ENCODE results near the gene NUP58. TPM values are rescaled to one million over a fixed set of nuclear protein-coding genes. Genes with fewer than 3 reads are reported as not detected.
A peak's percentile ranks its signal among the peaks of the same experiment; 100 is the strongest.

NUP58 gene
- total RNA-seq, 1 donor from 2014 or later: 133 TPM

- no peak for FAIRE-seq
- Histone ChIP-seq H3K27me3 (ENCODE audit: control insufficient read depth, insufficient read depth, low read length) (no peaks in the 10 kb centered on the region), H3K36me3 (ENCODE audit: control insufficient read depth, insufficient read depth, low read length) (peaks cover 3% of the 10 kb centered on the region), H3K4me3 (ENCODE audit: low read depth, low read length) (no peak overlapping the region)
- no peak for TF ChIP-seq CTCF (IDR thresholded peaks at IDR 0.05; ENCODE audit: insufficient read depth, low read length, severe bottlenecking)
- no peak for DNase-seq (ENCODE audit: low read depth)
These were observed 34.7 kb upstream of the NUP58 start for GRCh38 chr13:25266706-25267105.

GRCh38 chr13:25267715-25268114 is 33.7 kb upstream of the NUP58 start:
- peak; percentile 7 for TF ChIP-seq CTCF (IDR thresholded peaks at IDR 0.05; ENCODE audit: insufficient read depth, low read length, severe bottlenecking)
- Histone ChIP-seq H3K36me3 (ENCODE audit: control insufficient read depth, insufficient read depth, low read length) (peaks cover 2% of the 10 kb centered on the region), H3K27me3 (ENCODE audit: control insufficient read depth, insufficient read depth, low read length) (no peaks in the 10 kb centered on the region), H3K4me3 (ENCODE audit: low read depth, low read length) (no peak overlapping the region)
- FAIRE-seq: no peak
- DNase-seq (ENCODE audit: low read depth): no peak

GRCh38 chr13:25268561-25268960 is 32.9 kb upstream of the NUP58 start:
- H3K4me3 ChIP-seq (ENCODE audit: low read depth, low read length): no peak overlapping the region
- no peak for TF ChIP-seq CTCF (IDR thresholded peaks at IDR 0.05; ENCODE audit: insufficient read depth, low read length, severe bottlenecking)
- no peak for FAIRE-seq
- H3K27me3 ChIP-seq (ENCODE audit: control insufficient read depth, insufficient read depth, low read length): no peaks in the 10 kb centered on the region
- DNase-seq (ENCODE audit: low read depth): no peak
- peaks cover 2% of the 10 kb centered on the region for H3K36me3 ChIP-seq (ENCODE audit: control insufficient read depth, insufficient read depth, low read length)

- no peak overlapping the region for H3K4me3 ChIP-seq (ENCODE audit: low read depth, low read length)
- no peaks in the 10 kb centered on the region for H3K27me3 ChIP-seq (ENCODE audit: control insufficient read depth, insufficient read depth, low read length)
- H3K36me3 ChIP-seq (ENCODE audit: control insufficient read depth, insufficient read depth, low read length): no peaks in the 10 kb centered on the region
- FAIRE-seq (no peak), DNase-seq (ENCODE audit: low read depth) (peak; percentile 83)
- TF ChIP-seq CTCF (IDR thresholded peaks at IDR 0.05; ENCODE audit: insufficient read depth, low read length, severe bottlenecking): no peak
These were observed 24.7 kb upstream of the NUP58 start for GRCh38 chr13:25276748-25277147.

GRCh38 chr13:25280396-25280795 is 21.0 kb upstream of the NUP58 start:
- Histone ChIP-seq H3K4me3 (ENCODE audit: low read depth, low read length) (no peak overlapping the region), H3K36me3 (ENCODE audit: control insufficient read depth, insufficient read depth, low read length) (no peaks in the 10 kb centered on the region), H3K27me3 (ENCODE audit: control insufficient read depth, insufficient read depth, low read length) (no peaks in the 10 kb centered on the region)
- DNase-seq (ENCODE audit: low read depth) (no peak), FAIRE-seq (no peak)
- TF ChIP-seq CTCF (IDR thresholded peaks at IDR 0.05; ENCODE audit: insufficient read depth, low read length, severe bottlenecking): no peak

GRCh38 chr13:25281193-25281934 is 20.1 kb upstream of the NUP58 start:
- TF ChIP-seq CTCF (IDR thresholded peaks at IDR 0.05; ENCODE audit: insufficient read depth, low read length, severe bottlenecking): no peak
- H3K27me3 ChIP-seq (ENCODE audit: control insufficient read depth, insufficient read depth, low read length): no peaks in the 10 kb centered on the region
- H3K4me3 ChIP-seq (ENCODE audit: low read depth, low read length): no peak overlapping the region
- FAIRE-seq: no peak
- DNase-seq (ENCODE audit: low read depth): no peak
- no peaks in the 10 kb centered on the region for H3K36me3 ChIP-seq (ENCODE audit: control insufficient read depth, insufficient read depth, low read length)
